ENCODE measurements around the gene CDKN2AIP.
A peak's percentile ranks its signal among the peaks of the same experiment; 100 is the strongest.
"Not testable (repeated sequence)": the region's sequence is repeated elsewhere in the genome, so short reads cannot be mapped to it uniquely, and the experiment has no call there.

CDKN2AIP gene

GRCh38 chr4:183448436-183448835 lies 4.0 kb downstream of the CDKN2AIP start:
- no peak for DNase-seq

- no peak for DNase-seq
These were observed 4.9 kb downstream of the CDKN2AIP start for GRCh38 chr4:183449193-183449882.

DNA sequence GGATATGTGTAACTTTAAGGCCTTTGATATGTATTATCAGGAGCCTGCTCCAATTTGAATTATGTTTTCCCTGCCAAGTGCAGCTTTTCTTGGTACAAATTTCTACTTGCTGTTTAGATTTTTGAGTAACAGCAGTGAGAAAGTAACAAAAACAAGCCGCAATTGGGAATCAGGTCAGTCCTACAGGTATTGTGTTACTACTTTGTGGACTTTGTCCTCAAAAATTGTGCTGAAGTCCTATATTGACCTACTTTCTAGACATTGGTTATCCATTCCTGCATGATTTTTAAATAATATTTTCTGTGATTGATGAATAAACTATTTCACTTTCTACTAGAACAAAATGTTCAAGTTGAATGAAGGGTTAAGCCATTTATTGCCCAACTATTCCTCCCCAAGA lies 5.7 kb downstream of the CDKN2AIP start:
- no peak for DNase-seq

- no peak for DNase-seq
These were observed 11.2 kb downstream of the CDKN2AIP start for GRCh38 chr4:183455431-183456195.

DNA sequence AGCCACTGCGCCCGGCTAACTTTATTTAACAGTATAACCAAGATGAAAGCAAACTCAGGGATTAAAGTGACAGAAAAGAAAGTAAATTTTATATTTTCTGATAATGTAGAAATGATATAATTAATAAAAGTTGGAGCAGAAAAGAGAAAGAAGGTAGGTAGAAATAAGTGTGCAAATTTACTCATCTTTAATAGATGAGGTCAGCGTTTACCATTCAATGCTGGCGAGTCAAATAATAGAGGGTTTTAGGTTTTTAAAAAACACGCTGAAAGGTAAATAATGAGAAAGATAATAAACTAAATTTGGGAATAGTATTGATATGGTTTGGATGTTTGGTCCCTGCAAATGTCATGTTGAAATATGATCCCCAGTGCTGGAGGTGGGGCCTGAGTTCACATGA lies 13.6 kb downstream of the CDKN2AIP start:
- DNase-seq = no peak

DNA sequence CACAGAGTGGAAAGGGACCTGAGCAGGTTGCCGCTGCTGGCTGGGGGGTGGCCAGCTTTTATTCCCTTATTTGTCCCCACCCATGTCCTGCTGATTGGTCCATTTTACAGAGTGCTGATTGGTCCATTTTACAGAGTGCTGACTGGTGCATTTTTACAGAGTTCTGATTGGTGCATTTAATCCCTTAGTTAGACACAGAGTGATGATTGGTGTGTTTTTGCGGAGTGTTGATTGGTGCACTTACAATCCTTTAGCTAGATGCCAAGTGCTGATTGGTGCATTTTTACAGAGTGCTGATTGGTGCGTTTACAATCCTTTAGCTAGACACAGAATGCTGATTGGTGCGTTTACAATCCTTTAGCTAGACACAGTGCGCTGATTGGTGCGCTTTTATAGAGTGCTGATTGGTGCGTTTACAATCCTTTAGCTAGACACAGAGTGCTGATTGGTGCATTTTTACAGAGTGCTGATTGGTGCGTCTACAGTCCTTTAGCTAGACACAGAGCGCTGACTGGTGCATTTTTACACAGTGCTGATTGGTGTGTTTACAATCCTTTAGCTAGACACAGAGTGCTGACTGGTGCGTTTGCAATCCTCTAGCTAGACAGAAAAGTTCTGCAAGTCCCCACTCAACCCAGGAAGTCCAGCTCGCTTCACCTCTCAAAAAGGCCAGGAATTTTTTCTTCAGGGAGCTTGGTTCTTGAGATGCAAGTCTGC lies 19.6 kb downstream of the CDKN2AIP start:
- not testable (repeated sequence) for DNase-seq

DNA sequence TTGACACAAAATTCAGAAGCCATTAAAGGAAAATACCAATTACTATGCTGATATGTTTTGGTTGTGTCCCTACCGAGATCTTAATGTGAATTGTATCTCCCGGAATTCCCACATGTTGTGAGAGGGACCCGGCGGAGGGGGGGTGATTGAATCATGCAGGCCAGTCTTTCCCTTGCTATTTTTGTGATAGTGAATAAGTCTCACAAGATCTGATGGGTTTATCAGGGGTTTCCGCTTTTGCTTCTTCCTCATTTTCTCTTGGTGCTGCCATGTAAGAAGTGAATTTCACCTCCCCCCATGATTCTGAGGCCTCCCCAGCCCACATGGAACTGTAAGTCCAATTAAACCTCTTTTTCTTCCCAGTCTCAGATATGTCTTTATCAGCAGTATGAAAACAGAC lies 21.4 kb downstream of the CDKN2AIP start:
- not testable (repeated sequence) for DNase-seq

GRCh38 chr4:183467246-183467645 lies 22.8 kb downstream of the CDKN2AIP start:
- DNase-seq = no peak

- no peak for DNase-seq
These were observed 24.0 kb downstream of the CDKN2AIP start for GRCh38 chr4:183468210-183469095.

DNA sequence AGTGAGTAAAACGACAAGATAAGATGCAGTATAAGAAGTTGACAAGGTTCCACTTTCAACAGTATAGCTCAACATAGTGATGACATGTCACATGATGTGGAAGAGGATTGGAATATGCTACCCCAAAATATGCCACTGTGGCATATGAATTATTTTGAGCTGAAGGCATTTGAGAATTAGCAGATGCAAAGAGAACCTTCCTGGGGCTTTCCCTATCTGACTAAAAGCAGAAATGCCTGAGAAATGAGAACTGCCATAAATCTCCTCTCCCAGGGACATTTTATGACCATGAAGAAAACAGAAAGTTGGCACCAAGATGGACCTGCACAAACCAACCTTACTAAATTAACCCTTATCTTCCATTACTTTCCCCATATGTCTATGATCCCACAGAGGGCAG lies 24.8 kb downstream of the CDKN2AIP start:
- DNase-seq = no peak

DNA sequence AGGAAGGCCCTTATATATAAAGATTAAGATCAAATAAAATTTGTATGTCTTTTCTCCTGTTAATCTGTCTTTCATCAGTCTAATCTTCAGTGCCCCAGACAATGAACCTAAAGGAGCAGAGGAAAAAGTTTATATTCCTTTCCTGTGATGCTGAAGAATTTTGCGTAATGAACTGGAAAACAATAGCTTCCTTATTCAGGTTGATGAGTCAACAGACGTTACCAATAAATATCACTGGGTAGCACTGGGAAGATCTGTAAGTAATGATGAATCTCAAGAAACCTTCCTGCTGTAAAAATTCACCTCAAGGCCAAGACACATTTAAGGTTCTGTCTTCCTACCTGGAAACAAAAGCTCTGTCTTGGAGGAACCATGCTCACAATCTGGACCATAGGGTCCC lies 25.5 kb downstream of the CDKN2AIP start:
- DNase-seq = no peak

DNA sequence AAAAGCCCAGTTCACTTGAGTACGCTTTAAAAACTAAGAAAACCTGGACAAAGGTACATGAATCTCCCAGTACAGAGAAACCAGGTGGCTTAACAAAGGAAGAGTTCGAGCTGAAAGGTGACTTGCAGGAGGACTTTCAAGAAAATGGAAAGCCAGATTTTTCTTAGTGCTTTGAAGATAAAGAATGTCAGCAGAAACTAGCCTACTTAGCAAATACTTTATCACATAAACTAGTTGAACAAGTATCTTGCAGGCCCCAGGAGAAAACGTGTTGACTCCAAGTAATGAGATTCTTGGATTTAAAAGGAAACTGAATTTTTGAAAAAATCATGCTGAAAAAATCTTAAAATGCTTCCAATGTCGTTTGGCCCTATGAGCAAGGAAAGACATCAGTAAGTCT lies 26.4 kb downstream of the CDKN2AIP start:
- DNase-seq = no peak

DNA sequence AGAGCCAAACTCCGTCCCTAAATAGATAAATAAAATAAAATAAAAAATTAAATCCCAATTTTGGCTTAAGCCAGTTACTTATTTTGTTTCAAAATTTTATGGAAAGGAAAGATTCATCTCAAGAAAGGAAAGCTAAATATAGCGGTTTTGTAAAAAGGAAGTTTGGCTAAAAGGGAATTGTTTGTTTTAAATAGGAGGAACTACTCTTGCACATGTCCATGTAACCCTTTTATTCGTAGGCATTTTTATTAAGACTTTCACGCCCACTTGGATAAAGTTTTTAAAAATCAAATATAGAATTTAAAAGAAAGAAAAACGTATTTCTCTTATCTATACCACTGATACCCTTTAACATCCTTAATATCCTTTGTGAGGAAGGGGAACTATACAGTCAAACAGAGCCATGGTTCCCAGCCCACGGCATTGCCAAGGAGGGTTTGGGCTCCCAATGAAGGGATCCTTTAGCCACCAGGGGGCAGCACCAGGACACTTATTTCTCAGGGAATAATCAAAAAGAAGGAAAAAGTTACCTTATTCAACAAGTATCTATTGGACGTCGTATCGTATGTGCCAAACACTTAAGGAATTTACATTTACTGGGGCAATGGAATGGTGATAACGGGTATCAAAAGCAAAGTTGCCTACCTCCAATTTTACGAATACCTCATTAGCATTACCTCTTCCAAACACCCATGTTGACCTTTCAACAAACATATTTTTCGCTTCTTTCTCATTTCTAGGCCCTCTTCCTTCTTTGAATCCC lies 27.7 kb downstream of the CDKN2AIP start:
- DNase-seq = peak in 53 of 56 donors; percentile 3 to 94 (median 50)

DNA sequence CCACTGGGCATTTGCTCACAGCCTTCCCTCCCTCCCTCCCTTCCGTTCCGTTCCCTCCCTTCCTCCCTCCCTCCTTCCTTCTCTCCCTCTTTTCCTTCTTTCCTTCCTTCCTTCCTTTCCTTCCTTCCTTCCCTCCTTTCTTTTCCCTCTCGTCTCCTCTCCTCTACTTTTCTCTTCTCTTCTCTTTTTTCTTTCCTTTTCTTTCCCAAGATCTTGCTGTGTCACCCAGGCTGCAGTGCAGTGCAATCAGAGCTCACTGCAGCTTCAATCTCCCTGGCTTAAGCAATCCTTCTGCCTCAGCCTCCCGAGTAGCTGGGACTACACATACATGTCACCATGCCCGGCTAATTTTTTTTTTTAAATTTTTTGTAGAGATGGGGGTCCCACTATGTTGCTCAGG lies 33.7 kb downstream of the CDKN2AIP start:
- DNase-seq = no peak

GRCh38 chr4:183478926-183479325 lies 34.5 kb downstream of the CDKN2AIP start:
- DNase-seq = no peak

- not testable (repeated sequence) for DNase-seq
These were observed 38.2 kb downstream of the CDKN2AIP start for GRCh38 chr4:183482515-183483095.

GRCh38 chr4:183483997-183484396 lies 39.6 kb downstream of the CDKN2AIP start:
- DNase-seq = no peak

- DNase-seq = no peak
These were observed 41.1 kb downstream of the CDKN2AIP start for GRCh38 chr4:183485411-183486160.

DNA sequence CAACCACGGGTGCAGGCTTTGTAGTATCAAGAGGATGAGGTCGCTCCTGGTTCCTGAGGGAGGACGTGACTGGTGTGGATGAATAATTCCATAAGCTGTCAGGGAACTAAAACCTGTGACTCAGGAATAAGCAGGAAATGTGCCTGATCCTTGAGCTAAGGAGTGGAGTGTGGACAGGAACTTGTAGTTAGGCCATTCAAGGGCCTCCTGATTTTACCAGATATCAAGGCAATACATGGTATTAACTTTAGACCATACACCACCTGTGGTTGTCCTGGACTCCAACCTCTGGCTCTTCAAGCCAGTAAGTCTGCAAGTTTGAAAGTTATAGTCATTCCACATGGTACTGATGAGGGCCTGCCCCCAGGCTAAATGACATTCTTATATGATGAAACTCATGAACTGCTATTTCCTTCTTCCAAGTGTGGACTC lies 48.4 kb downstream of the CDKN2AIP start:
- no peak for DNase-seq
